PC-3 (cell line): ENCODE data around the gene BMP7. TPM values are rescaled to one million over a fixed set of nuclear protein-coding genes. Genes with fewer than 3 reads are reported as not detected.

Source experiments
- ATAC-seq: fragments of 200-7000 bp; cut with Tn5 transposase; 2 replicates; pipeline ENCODE4 v1.9.1; 2020; ENCODE audit warnings: mild to moderate bottlenecking, moderate library complexity
- BruUV-seq: library from RNA; stranded (reverse); fragments of 400-500 nt; replicated peaks from 2 replicates; lab custom pipeline; 2021; lab: Mats Ljungman, UMichigan
- CTCF ChIA-PET: fragments of 300-600 bp; sonication (Branson Sonifier 250); formaldehyde crosslinking; loops from one replicate; lab custom pipeline; 2022; ENCODE audit warnings: antibody characterized with exemption; lab: Charles Lee
- POLR2A ChIA-PET: fragments of 300-600 bp; sonication (Branson Sonifier 250); formaldehyde crosslinking; loops from one replicate; lab custom pipeline; 2022; ENCODE audit warnings: antibody characterized with exemption; ENCODE audit not compliant: unreplicated experiment; lab: Charles Lee
- DNase-seq: peaks from one replicate; pipeline ENCODE4 v3.0.0-alpha.2; 2015
- H2AFZ ChIP-seq: fragments of 300-600 bp; sonication (generic); 2 replicates; pipeline ENCODE4 v1.6.0; 2016; ENCODE audit warnings: antibody characterized with exemption, low read length
- H3F3A ChIP-seq: fragments of 300-600 bp; sonication (generic); one replicate; pipeline ENCODE4 v1.6.0; 2017; ENCODE audit warnings: antibody characterized with exemption, low read length, control low read depth, mild to moderate bottlenecking; ENCODE audit not compliant: unreplicated experiment
- H3K27ac ChIP-seq: fragments of 300-600 bp; sonication (generic); 2 replicates; pipeline ENCODE4 v1.5.1; 2016; ENCODE audit warnings: mild to moderate bottlenecking, low read length
- H3K27me3 ChIP-seq: fragments of 300-600 bp; sonication (generic); 2 replicates; pipeline ENCODE4 v1.6.1; 2016; ENCODE audit warnings: low read length, mixed read lengths
- H3K36me3 ChIP-seq: fragments of 300-600 bp; sonication (generic); 2 replicates; pipeline ENCODE4 v1.6.1; 2016; ENCODE audit warnings: low read depth, mixed run types, low read length, mixed read lengths
- H3K4me1 ChIP-seq: fragments of 300-600 bp; sonication (generic); 2 replicates; pipeline ENCODE4 v1.5.1; 2016; ENCODE audit warnings: low read length; ENCODE audit not compliant: insufficient read depth
- H3K4me2 ChIP-seq: fragments of 300-600 bp; sonication (generic); 2 replicates; pipeline ENCODE4 v1.6.0; 2016; ENCODE audit warnings: low read length
- H3K4me3 ChIP-seq: fragments of 300-600 bp; sonication (generic); 2 replicates; pipeline ENCODE4 v1.5.1; 2016; ENCODE audit warnings: mild to moderate bottlenecking, low read length, mixed read lengths
- H3K79me2 ChIP-seq: fragments of 300-600 bp; sonication (generic); 2 replicates; pipeline ENCODE4 v1.6.1; 2017; ENCODE audit warnings: low read length, mixed read lengths
- H3K9ac ChIP-seq: fragments of 300-600 bp; sonication (generic); 2 replicates; pipeline ENCODE4 v1.6.0; 2016; ENCODE audit warnings: mild to moderate bottlenecking, low read length
- H3K9me2 ChIP-seq: fragments of 300-600 bp; sonication (generic); replicated peaks from 2 replicates; pipeline ENCODE4 v1.6.1; 2016; ENCODE audit warnings: mixed run types, low read length, mixed read lengths
- H3K9me3 ChIP-seq: fragments of 300-600 bp; sonication (generic); 2 replicates; pipeline ENCODE4 v1.6.1; 2016; ENCODE audit warnings: low read length, mixed read lengths
- H4K20me1 ChIP-seq: fragments of 300-600 bp; sonication (generic); 2 replicates; pipeline ENCODE4 v1.6.1; 2016; ENCODE audit warnings: low read length, mixed read lengths
- CTCF ChIP-seq: fragments of 300-600 bp; sonication (generic); conservative IDR thresholded peaks from 2 replicates; pipeline ENCODE4 v1.5.1; 2017; ENCODE audit warnings: antibody characterized with exemption, low read depth, mild to moderate bottlenecking, low read length
- EZH2 ChIP-seq: fragments of 300-600 bp; sonication (generic); IDR thresholded peaks from one replicate; pipeline ENCODE4 v1.6.1; 2017; ENCODE audit warnings: antibody characterized with exemption, mild to moderate bottlenecking, low read length; ENCODE audit not compliant: unreplicated experiment
- EZH2phosphoT487 ChIP-seq: fragments of 300-600 bp; sonication (generic); IDR thresholded peaks from 2 replicates; pipeline ENCODE4 v1.6.1; 2018; ENCODE audit warnings: mild to moderate bottlenecking, antibody characterized with exemption, low read length, borderline replicate concordance
- intact Hi-C: fragments of 100-400 bp; cut with micrococcal nuclease; formaldehyde crosslinking; loops from 2 replicates; pipeline ENCODE4 v1.9.0; 2023
- total RNA-seq: library from RNA; depleted of rRNA; stranded (reverse); fragments of >200 nt; gene quantifications from 2 replicates; pipeline ENCODE4 v1.2.3, GENCODE V29; 2014

BMP7 gene
- total RNA-seq, 1 experiment from 2014 or later = not detected

GRCh38 chr20:57214948-57215347, 51.5 kb downstream of the BMP7 start:
- peaks cover 12% of the 10 kb centered on the region for H3K4me1 ChIP-seq
- ChIA-PET CTCF (no interaction called here), POLR2A (no interaction called here)

GRCh38 chr20:57214427-57214826, 52.0 kb downstream of the BMP7 start:
- no TSS peak for BruUV-seq
- CTCF ChIA-PET = no interaction called here
- no peak overlapping the region for H2AFZ ChIP-seq
- H3K4me3 ChIP-seq = no peak overlapping the region
- no peak overlapping the region for H3K4me2 ChIP-seq
- DNase-seq (no peak), ATAC-seq (no peak)
- H3F3A ChIP-seq = no peaks in the 10 kb centered on the region
- H3K9ac ChIP-seq = no peak overlapping the region
- intact Hi-C loops = no loop called here
- POLR2A ChIA-PET = no interaction called here
- no peaks in the 10 kb centered on the region for H4K20me1 ChIP-seq
- no peaks in the 10 kb centered on the region for H3K79me2 ChIP-seq
- TF ChIP-seq CTCF (no peak), EZH2 (no peak), EZH2phosphoT487 (no peak)
- H3K9me3 ChIP-seq = no peaks in the 10 kb centered on the region
- H3K9me2 ChIP-seq = no peaks in the 10 kb centered on the region
- H3K4me1 ChIP-seq = peaks cover 12% of the 10 kb centered on the region
- no peak overlapping the region for H3K27ac ChIP-seq
- no peaks in the 10 kb centered on the region for H3K36me3 ChIP-seq
- no peaks in the 10 kb centered on the region for H3K27me3 ChIP-seq

More at GRCh38 chr20:57214948-57215347, 51.5 kb downstream of the BMP7 start:
- Histone ChIP-seq H3K27me3 (no peaks in the 10 kb centered on the region), H3K9me3 (no peaks in the 10 kb centered on the region), H3K9ac (no peak overlapping the region), H3K4me2 (no peak overlapping the region), H3K4me3 (no peak overlapping the region), H3K79me2 (no peaks in the 10 kb centered on the region), H3K27ac (no peak overlapping the region), H3K36me3 (no peaks in the 10 kb centered on the region), H2AFZ (no peak overlapping the region), H3K9me2 (no peaks in the 10 kb centered on the region), H4K20me1 (no peaks in the 10 kb centered on the region), H3F3A (no peaks in the 10 kb centered on the region)
- intact Hi-C loops = no loop called here
- TF ChIP-seq EZH2phosphoT487 (no peak), CTCF (no peak)
- BruUV-seq = no TSS peak
- ATAC-seq (no peak), DNase-seq (no peak)

- POLR2A ChIA-PET = no interaction called here
- no peak for ATAC-seq
- no peaks in the 10 kb centered on the region for H3K79me2 ChIP-seq
- no peak overlapping the region for H2AFZ ChIP-seq
- H3K36me3 ChIP-seq = no peaks in the 10 kb centered on the region
- peaks cover 12% of the 10 kb centered on the region for H3K4me1 ChIP-seq
- H4K20me1 ChIP-seq = no peaks in the 10 kb centered on the region
- H3K9ac ChIP-seq = no peak overlapping the region
- H3K4me3 ChIP-seq = no peak overlapping the region
- no peak for DNase-seq
- no peak overlapping the region for H3K4me2 ChIP-seq
- no peak for TF ChIP-seq CTCF
- TF ChIP-seq EZH2phosphoT487 = no peak
- TF ChIP-seq EZH2 = no peak
- H3K9me3 ChIP-seq = no peaks in the 10 kb centered on the region
- H3F3A ChIP-seq = no peaks in the 10 kb centered on the region
- CTCF ChIA-PET = no interaction called here
- no peaks in the 10 kb centered on the region for H3K9me2 ChIP-seq
- intact Hi-C loops = no loop called here
- no peak overlapping the region for H3K27ac ChIP-seq
- no peaks in the 10 kb centered on the region for H3K27me3 ChIP-seq
- no TSS peak for BruUV-seq
These were observed 52.5 kb downstream of the BMP7 start for GRCh38 chr20:57213924-57214323.
